ENCODE measurements around the gene HAPLN1.

DNA sequence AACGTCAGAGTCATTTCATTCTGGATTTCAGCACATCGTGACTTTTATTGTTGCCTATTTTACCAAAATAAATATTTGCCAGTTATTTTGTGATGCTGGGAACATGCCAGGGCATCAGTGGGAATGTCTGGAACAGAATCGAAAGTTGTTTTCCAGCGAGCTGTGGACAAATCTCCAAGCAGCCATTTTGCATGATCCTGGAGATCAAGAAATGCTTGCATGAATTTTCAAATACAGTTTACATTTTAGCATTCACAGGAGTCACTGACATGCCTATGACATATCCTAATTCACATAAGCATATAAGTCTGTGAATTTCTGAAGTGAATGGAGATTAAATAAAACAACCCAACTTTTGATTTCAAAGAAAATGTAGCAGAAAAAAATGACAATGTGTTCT lies 129.7 kb downstream of the HAPLN1 start:
- TF ChIP-seq CTCF (conservative IDR thresholded peaks at IDR 0.05) (no peak), EZH2 (IDR thresholded peaks at IDR 0.05; ENCODE audit: low read depth) (no peak)

Data from PC-9 (cell line).